ENCODE results near the gene PRSS33. TPM values are rescaled to one million over a fixed set of nuclear protein-coding genes. Genes with fewer than 3 reads are reported as not detected.

PRSS33 gene
- total and polyA plus RNA-seq, 12 donors = 0.60 TPM; not detected in 11

- H3K36me3 ChIP-seq = no peaks in the 10 kb centered on the region
- WGBS, 2 donors = 40 to 74% methylated on average over 1 of the region's 1 CpG
- no peak overlapping the region for H3K27ac ChIP-seq
- H3K4me1 ChIP-seq = peaks cover 0 to 8% (median 0%) of the 10 kb centered on the region in 9 donors
- peaks cover 0 to 37% (median 21%) of the 10 kb centered on the region in 7 donors for H3K27me3 ChIP-seq
- H3K4me3 ChIP-seq = no peak overlapping the region
- ATAC-seq (no peak), DNase-seq (no peak)
- peaks cover 0 to 20% (median 13%) of the 10 kb centered on the region in 11 donors for H3K9me3 ChIP-seq
- TF ChIP-seq CTCF (IDR thresholded peaks at IDR 0.05) = no peak
- intact Hi-C loops (cut with DNase I) = no loop called here
Measured at GRCh38 chr16:2799859-2800226, 12.5 kb upstream of the PRSS33 start.

GRCh38 chr16:2799205-2799858 lies 12.0 kb upstream of the PRSS33 start:
- Histone ChIP-seq H3K9me3 (peaks cover 0 to 17% (median 12%) of the 10 kb centered on the region in 11 donors), H3K4me3 (no peak overlapping the region), H3K27me3 (peaks cover 0 to 36% (median 21%) of the 10 kb centered on the region in 7 donors), H3K36me3 (no peaks in the 10 kb centered on the region), H3K27ac (no peak overlapping the region), H3K4me1 (peaks cover 0 to 13% (median 0%) of the 10 kb centered on the region in 9 donors)
- WGBS, 2 donors = 85 to 86% methylated on average over 21 of the region's 21 CpGs
- ATAC-seq = peak in 1 of 8 donors; percentile 15
- intact Hi-C loops (cut with DNase I) = no loop called here
- no peak for DNase-seq
- no peak for TF ChIP-seq CTCF (IDR thresholded peaks at IDR 0.05)

- Histone ChIP-seq H3K27ac (no peak overlapping the region), H3K9me3 (peaks cover 0 to 11% (median 6%) of the 10 kb centered on the region in 11 donors), H3K27me3 (peaks cover 0 to 36% (median 21%) of the 10 kb centered on the region in 7 donors), H3K36me3 (no peaks in the 10 kb centered on the region), H3K4me3 (no peak overlapping the region), H3K4me1 (peaks cover 0 to 17% (median 0%) of the 10 kb centered on the region in 9 donors)
- no peak for TF ChIP-seq CTCF (IDR thresholded peaks at IDR 0.05)
- 75 to 84% methylated on average over 35 to 39 of the region's 39 CpGs for WGBS, 2 donors
- no peak for DNase-seq
- intact Hi-C loops (cut with DNase I) = no loop called here
- ATAC-seq = no peak
Measured at GRCh38 chr16:2798723-2799204, 11.4 kb upstream of the PRSS33 start.

- Histone ChIP-seq H3K4me1 (peaks cover 0 to 32% (median 0%) of the 10 kb centered on the region in 9 donors), H3K27me3 (peaks cover 0 to 58% (median 35%) of the 10 kb centered on the region in 7 donors), H3K4me3 (no peak overlapping the region), H3K9me3 (no peaks in the 10 kb centered on the region), H3K36me3 (no peaks in the 10 kb centered on the region), H3K27ac (peak overlapping the region in 1 of 10 donors; percentile 34)
- ATAC-seq (no peak), DNase-seq (no peak)
- 64 to 70% methylated on average over 7 of the region's 7 CpGs for WGBS, 2 donors
- TF ChIP-seq CTCF (IDR thresholded peaks at IDR 0.05) = no peak
- intact Hi-C loops (cut with DNase I) = no loop called here
Measured at GRCh38 chr16:2795395-2796143, 8.2 kb upstream of the PRSS33 start.

Measured in heart right ventricle (tissue), 16 donors.